ENCODE data around the gene FTCD. TPM values are rescaled to one million over a fixed set of nuclear protein-coding genes. Genes with fewer than 3 reads are reported as not detected.

The FTCD gene
- total and polyA plus RNA-seq, 2 donors (not counting 3 experiments of a cell fraction or from before 2014, with no cell fraction given), result 0.06 to 1.2 TPM

DNA sequence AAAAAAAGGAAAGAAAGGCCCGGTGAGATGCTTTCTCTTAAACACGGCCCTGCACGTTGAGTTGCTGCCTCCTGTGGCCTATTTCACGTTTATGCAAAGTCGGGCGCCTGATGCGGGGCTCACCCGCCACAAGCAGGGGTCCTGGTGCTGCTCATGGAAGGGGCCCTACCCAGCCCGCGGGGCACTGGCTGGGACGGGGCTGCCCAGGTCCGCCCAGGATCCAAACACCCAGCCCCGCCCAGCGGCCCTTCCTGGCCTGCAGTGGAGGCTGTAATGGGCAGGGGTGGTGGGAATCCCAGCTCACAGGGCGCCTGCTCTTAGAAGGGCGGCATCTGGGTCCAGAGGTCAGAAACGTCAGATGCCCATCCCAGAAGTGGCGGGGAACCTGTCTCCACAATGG is 55.9 kb downstream of the FTCD start:
- FAIRE-seq, result no peak
- TF ChIP-seq POLR2AphosphoS5 (IDR thresholded peaks at IDR 0.05; ENCODE audit: insufficient read depth, low read depth, low read length) (no peak), FOS (IDR thresholded peaks at IDR 0.05; ENCODE audit: borderline replicate concordance, insufficient read depth, low read length) (no peak), EZH2 (IDR thresholded peaks at IDR 0.05; ENCODE audit: borderline replicate concordance, low read depth, low read length, severe bottlenecking) (peak; percentile 57), JUN (IDR thresholded peaks at IDR 0.05; ENCODE audit: borderline replicate concordance, insufficient read depth, insufficient read length, low read depth) (no peak), POLR2A (IDR thresholded peaks at IDR 0.05; ENCODE audit: low read depth, low read length) (no peak)
- TF ChIP-seq, protein P1, sequence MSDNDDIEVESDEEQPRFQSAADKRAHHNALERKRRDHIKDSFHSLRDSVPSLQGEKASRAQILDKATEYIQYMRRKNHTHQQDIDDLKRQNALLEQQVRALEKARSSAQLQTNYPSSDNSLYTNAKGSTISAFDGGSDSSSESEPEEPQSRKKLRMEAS (IDR thresholded peaks at IDR 0.05; ENCODE audit: insufficient read depth, insufficient read length), result no peak
- TF ChIP-seq, protein P2, sequence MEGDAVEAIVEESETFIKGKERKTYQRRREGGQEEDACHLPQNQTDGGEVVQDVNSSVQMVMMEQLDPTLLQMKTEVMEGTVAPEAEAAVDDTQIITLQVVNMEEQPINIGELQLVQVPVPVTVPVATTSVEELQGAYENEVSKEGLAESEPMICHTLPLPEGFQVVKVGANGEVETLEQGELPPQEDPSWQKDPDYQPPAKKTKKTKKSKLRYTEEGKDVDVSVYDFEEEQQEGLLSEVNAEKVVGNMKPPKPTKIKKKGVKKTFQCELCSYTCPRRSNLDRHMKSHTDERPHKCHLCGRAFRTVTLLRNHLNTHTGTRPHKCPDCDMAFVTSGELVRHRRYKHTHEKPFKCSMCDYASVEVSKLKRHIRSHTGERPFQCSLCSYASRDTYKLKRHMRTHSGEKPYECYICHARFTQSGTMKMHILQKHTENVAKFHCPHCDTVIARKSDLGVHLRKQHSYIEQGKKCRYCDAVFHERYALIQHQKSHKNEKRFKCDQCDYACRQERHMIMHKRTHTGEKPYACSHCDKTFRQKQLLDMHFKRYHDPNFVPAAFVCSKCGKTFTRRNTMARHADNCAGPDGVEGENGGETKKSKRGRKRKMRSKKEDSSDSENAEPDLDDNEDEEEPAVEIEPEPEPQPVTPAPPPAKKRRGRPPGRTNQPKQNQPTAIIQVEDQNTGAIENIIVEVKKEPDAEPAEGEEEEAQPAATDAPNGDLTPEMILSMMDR (IDR thresholded peaks at IDR 0.05; ENCODE audit: extremely low read depth in 1 of 2, insufficient read depth in 1 of 2, low read depth in 1 of 2, low read length in 2 of 2), result no peak
- H4K20me1 ChIP-seq (replicated peaks; ENCODE audit: control insufficient read depth, extremely low read depth, insufficient read depth, low read length), result no peaks in the 10 kb centered on the region

More for the DNA sequence above, 55.9 kb downstream of the FTCD start:
- no peaks in the 10 kb centered on the region for H3K9me3 ChIP-seq (replicated peaks; ENCODE audit: control insufficient read depth, insufficient read depth, low read length)
- no peak overlapping the region for H3K9ac ChIP-seq (replicated peaks; ENCODE audit: extremely low read depth, insufficient read depth, low read length)
- H3K9me1 ChIP-seq (replicated peaks; ENCODE audit: control insufficient read depth, extremely low read depth, insufficient read depth, low read length), result no peaks in the 10 kb centered on the region
- POLR2A ChIA-PET, result interaction anchor here (0.5 kb wide), 1 partner anchor 26 kb away, joined by 6 read pairs; no protein-coding TSS in a partner anchor
- no peak for DNase-seq (ENCODE audit: low read depth, low spot score)
- no peaks in the 10 kb centered on the region for H3K79me2 ChIP-seq (ENCODE audit: control insufficient read depth, insufficient read depth, low read length)
- H3K4me3 ChIP-seq (replicated peaks in 1 of 3; ENCODE audit: insufficient read depth in 1 of 3, low read depth in 1 of 3, low read length in 3 of 3), result no peak overlapping the region
- no TSS peak for BruUV-seq (replicated peaks)
- CTCF ChIA-PET, result interaction anchor here (1.7 kb wide), 1 partner anchor 126 kb away, joined by 4 read pairs; no protein-coding TSS in a partner anchor
- dilution Hi-C loops (cut with MboI; ENCODE audit: extremely low pct_ligation_motif_present, low sequenced_read_pairs) (no loop called here), intact Hi-C loops (cut with micrococcal nuclease) (loop anchor here (5.0 kb wide), 1 partner anchor 127 kb away; no protein-coding TSS in a partner anchor)
- no peak overlapping the region for H3K4me2 ChIP-seq (ENCODE audit: insufficient read depth, low read length)
- H2AFZ ChIP-seq (ENCODE audit: low read depth, low read length), result no peak overlapping the region
- H3K27ac ChIP-seq (ENCODE audit: insufficient read depth, low read depth, low read length), result no peak overlapping the region
- no peaks in the 10 kb centered on the region for H3K36me3 ChIP-seq (ENCODE audit: control insufficient read depth in 2 of 2, extremely low read depth in 1 of 2, insufficient read depth in 2 of 2, low read length in 2 of 2)
- H3K4me1 ChIP-seq (ENCODE audit: control insufficient read depth, extremely low read depth, insufficient read depth, low read length), result no peaks in the 10 kb centered on the region
- peaks cover 23 to 44% of the 10 kb centered on the region in 2 experiments for H3K27me3 ChIP-seq (ENCODE audit: control insufficient read depth in 2 of 2, insufficient read depth in 2 of 2, low read length in 2 of 2)

All from endothelial cell of umbilical vein (primary cell).